NCI-H1436 treated with DMSO at 0.1 percent for 48 hours (cell line): ENCODE results near the gene BCAS4.
"Not testable (repeated sequence)": the region's sequence is repeated elsewhere in the genome, so short reads cannot be mapped to it uniquely, and the experiment has no call there.

Experiments
- DNase-seq: peaks from one replicate; lab custom pipeline; 2025; lab: John Stamatoyannopoulos, UW

The BCAS4 gene

GRCh38 chr20:50794846-50795634 lies at the start of gene BCAS4:
TSS of gene BCAS4 (plus strand) at chr20:50795061. CDS start at chr20:50795084, 23 bp downstream.
- DNase-seq, result no peak

- no peak for DNase-seq
Measured at GRCh38 chr20:50745634-50746137, 49.2 kb upstream of the BCAS4 start.

GRCh38 chr20:50746138-50746940 lies 48.5 kb upstream of the BCAS4 start:
- DNase-seq, result no peak

- DNase-seq, result no peak
Measured at GRCh38 chr20:50747275-50747674, 47.6 kb upstream of the BCAS4 start.

GRCh38 chr20:50750145-50750671 lies 44.7 kb upstream of the BCAS4 start:
- DNase-seq, result no peak

DNA sequence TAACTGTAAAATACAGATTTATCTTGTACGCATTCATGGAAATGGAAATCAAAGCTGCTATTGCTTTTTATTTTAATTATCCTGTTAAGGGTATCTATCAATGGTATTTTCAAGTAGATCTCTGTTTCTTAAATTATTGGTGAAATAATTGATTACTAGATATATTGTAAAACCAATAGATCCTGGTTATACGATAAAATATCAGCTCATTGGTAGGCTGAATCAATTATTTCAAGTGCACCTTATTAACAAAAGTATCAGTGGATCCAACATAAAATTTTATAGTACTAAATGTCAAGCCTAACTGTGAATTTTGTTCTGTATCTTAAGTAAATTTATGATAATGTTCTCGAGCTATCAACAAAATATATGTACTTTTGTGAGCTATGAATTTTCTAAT lies 41.7 kb upstream of the BCAS4 start:
- no peak for DNase-seq

- no peak for DNase-seq
Measured at GRCh38 chr20:50754420-50754819, 40.4 kb upstream of the BCAS4 start.

DNA sequence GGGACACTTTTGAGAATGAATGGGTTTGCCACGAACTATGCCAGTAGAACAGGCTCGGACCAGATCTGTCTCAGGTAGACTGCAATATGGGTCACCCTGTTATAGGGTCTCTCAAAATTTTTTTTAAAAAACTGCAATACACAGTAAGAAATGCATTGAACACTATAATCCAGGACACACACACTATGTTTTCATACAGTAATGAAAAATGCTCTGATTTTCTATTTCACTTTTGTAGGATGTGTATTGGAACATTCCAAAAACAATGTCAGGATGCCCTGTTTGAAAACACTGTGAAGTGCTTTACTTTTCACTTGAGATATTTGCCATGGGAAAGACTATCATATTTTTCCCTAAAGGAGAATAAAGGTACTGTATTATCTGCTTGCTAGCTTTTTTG lies 38.4 kb upstream of the BCAS4 start:
- DNase-seq, result no peak

DNA sequence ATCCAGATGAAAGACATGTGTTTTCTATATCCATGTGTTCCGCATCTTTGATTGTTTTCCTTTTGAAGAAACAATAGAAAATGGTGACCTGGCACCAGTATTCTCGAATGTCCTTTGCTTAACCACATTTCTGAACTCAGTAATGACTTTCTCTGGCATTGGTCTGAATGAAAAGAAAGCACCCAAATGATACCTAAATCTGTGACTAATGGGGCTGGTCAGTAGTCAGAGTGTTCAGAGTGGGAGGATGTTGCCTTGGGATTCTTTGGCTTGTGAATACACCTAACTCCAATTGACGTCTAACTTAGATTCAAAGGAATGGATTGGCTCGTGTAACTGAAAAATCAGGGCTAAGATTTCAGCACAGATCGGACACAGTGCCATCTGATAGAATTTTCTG lies 36.4 kb upstream of the BCAS4 start:
- DNase-seq, result no peak

GRCh38 chr20:50758992-50759391 lies 35.9 kb upstream of the BCAS4 start:
- no peak for DNase-seq

GRCh38 chr20:50759678-50760077 lies 35.2 kb upstream of the BCAS4 start:
- DNase-seq, result no peak

GRCh38 chr20:50762045-50762422 lies 32.8 kb upstream of the BCAS4 start:
- no peak for DNase-seq

- DNase-seq, result no peak
Measured at GRCh38 chr20:50762435-50763220, 32.2 kb upstream of the BCAS4 start.

GRCh38 chr20:50763550-50764458 lies 31.1 kb upstream of the BCAS4 start:
- DNase-seq, result not testable (repeated sequence)

GRCh38 chr20:50765251-50765650 lies 29.6 kb upstream of the BCAS4 start:
- not testable (repeated sequence) for DNase-seq

DNA sequence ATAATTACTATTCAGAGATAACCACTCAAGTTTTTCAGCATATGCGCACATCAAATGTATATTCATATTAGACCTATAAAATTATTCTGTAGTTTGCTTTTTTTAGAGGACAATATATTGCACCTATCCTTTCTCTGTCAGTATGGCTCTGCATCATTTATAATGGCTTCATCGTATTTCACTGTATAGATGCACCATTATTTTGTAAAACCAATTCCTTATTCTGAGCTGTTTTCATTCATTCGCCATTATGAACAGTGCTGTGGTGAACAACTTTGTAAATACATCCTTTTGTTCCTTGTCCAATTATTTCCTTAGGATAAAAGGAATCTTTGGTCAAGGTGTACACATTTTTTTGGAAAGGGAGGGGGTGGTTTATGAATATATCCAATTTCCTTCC lies 29.2 kb upstream of the BCAS4 start:
- no peak for DNase-seq

DNA sequence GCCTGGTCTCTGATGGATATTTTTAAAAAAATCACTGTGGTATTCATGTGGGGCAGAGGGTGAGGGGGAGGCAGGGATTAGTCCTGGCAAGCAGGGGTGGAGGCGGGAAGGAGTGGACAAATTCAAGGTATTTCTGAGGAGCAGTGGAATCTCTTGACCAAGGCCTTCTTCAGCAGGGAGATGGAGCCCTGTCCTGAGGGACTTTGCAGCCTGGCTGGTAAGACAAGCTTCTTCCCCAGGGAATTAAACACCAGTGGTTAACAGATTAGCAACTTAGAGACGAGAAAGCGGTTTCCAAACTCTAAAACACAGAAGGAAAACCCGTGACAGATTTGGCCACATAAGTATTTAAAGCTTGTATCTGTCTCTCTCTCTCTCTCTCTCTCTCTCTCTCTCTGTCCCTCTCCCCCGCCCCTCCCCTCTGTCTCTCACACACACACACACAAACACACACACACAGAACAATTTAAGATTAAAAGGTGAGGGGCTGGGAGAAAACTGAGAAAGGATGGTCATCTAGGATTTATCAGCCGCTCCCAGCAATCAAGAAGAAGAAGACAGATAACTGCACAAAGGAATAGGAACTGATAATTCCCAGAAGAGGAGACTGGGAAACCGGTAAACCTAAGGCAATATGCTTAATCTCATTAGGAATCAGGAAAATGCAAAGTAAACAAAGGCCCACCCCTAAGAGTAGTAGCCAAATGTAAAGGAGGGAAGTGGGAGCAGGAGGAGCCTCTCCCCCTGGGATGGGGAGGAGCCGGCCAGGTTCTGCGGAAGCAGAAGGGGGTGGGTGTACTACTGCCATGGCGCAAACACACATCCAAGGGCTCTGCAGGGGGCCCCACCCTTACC lies 27.7 kb upstream of the BCAS4 start:
- not testable (repeated sequence) for DNase-seq

DNA sequence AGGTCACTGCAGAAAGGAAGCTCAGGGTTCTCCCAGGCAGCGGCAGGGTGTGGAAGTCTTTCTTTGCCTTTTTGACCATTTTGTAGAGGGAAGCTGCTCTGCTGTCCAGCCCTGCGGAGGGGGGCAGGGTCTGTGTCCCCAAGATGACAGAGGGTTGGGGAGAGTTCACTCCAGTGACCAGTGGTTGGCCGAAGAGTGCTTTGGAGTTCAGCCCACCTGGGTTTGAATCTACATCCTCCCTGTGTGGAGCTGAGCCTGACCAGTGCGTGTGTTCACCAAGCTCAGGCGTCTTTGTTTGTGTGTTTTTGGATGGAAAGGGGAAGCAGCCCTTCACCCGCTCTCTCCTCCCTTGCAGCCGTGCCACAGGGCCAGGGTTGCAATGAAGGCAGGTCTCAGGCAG lies 25.9 kb upstream of the BCAS4 start:
- DNase-seq, result not testable (repeated sequence)

DNA sequence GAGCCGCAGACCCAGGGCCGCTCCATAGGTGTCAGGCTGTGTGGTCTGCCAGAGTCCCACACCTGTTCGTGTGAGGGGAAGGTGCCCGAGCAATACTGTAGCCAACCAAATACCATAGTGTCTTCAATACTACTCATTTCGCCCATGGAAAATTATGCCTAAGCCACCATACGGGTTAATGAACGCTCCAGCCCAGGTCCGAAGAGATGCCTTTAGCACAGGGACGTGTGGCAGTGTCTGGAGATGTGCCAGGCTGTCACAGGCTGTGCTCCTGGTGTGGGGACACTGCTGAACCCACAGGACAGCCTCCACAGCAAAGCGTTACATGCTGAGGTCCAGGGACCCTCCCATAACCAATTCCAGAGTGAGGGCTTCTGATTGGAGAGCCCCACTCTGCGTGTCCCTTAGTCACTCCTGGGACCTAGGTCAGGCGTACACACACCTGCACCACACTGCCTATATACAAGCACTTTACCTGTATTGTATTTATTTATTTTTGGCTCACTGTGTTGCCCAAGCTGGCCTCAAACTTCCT lies 25.2 kb upstream of the BCAS4 start:
- not testable (repeated sequence) for DNase-seq
